ENCODE measurements around the gene CLDND1. TPM values are rescaled to one million over a fixed set of nuclear protein-coding genes. Genes with fewer than 3 reads are reported as not detected.

Gene CLDND1
- total and polyA plus RNA-seq, 2 of the 13 experiments (the other 11 are each of a cell fraction or from before 2014, with no cell fraction given), result 50.8 to 121 TPM

DNA sequence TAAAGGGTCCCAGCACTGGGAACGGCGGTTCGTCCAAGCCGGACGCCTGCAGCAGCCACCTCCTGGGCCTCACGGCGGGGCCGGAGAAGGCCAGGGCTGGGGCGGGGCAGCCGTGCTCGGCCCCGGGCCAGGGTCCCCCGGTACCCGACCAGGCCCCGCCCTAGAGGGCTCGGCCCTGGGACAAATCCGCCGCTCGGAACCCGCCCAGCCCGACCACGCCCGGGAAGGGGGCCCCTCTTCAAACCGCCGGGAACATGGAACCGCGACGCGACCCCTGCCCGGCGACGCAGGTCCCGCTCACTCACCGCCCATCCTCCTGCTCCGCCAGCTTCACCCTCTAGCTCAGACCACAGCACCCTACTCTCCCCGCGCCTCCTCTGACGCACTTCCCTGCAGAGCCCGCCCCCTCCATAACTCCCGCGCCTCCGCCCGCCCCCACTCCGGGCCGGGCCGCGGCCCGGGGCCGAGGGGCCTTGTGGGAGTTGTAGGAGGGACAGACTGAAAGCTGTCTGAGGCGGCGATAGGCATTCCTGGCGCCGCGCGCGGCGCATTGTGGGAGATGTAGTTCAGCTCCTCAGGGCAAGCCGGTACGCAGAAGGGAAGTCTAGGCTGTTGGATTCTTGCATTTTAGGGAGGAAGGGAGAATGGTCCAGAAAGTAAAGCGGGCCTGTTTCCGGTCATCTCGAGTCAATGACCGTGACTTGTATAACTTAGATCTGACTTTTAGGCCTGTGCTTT is at the start of gene CLDND1 (continued):
- TF ChIP-seq ZNF256 (CRISPR knock-in tag; conservative IDR thresholded peaks at IDR 0.05) (no peak), MYC (CRISPR knock-in tag; IDR thresholded peaks at IDR 0.05; ENCODE audit: borderline replicate concordance) (peak; percentile 41; the same call in 1 of the 2 replicates), ZNF549 (CRISPR knock-in tag; IDR thresholded peaks at IDR 0.05) (no peak), KDM3A (CRISPR knock-in tag; IDR thresholded peaks at IDR 0.05; ENCODE audit: low read depth) (peak; percentile 47; the same call in 1 of the 2 replicates), ZNF230 (CRISPR knock-in tag; IDR thresholded peaks at IDR 0.05) (no peak), MATR3 (CRISPR knock-in tag; IDR thresholded peaks at IDR 0.05) (no peak), NBN (conservative IDR thresholded peaks at IDR 0.05) (no peak), MBD4 (IDR thresholded peaks at IDR 0.05; ENCODE audit: borderline replicate concordance, low read length) (no peak), ZFP82 (CRISPR knock-in tag; IDR thresholded peaks at IDR 0.05; ENCODE audit: borderline replicate concordance) (peak; percentile 83; the same call in 1 of the 2 replicates), SPEN (CRISPR knock-in tag; IDR thresholded peaks at IDR 0.05; ENCODE audit: low read depth) (peak; percentile 90), SMAD9 (CRISPR knock-in tag; IDR thresholded peaks at IDR 0.05) (no peak), ZNF530 (CRISPR knock-in tag; IDR thresholded peaks at IDR 0.05; ENCODE audit: low read depth) (no peak), ZKSCAN1 (IDR thresholded peaks at IDR 0.05; ENCODE audit: low read length) (no peak), ZNF329 (CRISPR knock-in tag; IDR thresholded peaks at IDR 0.05; ENCODE audit: low read depth) (no peak; the same call in 1 of the 2 replicates), FOSL2 (CRISPR knock-in tag; IDR thresholded peaks at IDR 0.05) (no peak), RXRB (CRISPR knock-in tag; IDR thresholded peaks at IDR 0.05; ENCODE audit: borderline replicate concordance) (0 out of 2 replicates have a peak, but pooled peaks have one; percentile 19)
- TF ChIP-seq, protein P1, sequence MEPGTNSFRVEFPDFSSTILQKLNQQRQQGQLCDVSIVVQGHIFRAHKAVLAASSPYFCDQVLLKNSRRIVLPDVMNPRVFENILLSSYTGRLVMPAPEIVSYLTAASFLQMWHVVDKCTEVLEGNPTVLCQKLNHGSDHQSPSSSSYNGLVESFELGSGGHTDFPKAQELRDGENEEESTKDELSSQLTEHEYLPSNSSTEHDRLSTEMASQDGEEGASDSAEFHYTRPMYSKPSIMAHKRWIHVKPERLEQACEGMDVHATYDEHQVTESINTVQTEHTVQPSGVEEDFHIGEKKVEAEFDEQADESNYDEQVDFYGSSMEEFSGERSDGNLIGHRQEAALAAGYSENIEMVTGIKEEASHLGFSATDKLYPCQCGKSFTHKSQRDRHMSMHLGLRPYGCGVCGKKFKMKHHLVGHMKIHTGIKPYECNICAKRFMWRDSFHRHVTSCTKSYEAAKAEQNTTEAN (CRISPR knock-in tag; conservative IDR thresholded peaks at IDR 0.05), result no peak
- TF ChIP-seq, protein P2, sequence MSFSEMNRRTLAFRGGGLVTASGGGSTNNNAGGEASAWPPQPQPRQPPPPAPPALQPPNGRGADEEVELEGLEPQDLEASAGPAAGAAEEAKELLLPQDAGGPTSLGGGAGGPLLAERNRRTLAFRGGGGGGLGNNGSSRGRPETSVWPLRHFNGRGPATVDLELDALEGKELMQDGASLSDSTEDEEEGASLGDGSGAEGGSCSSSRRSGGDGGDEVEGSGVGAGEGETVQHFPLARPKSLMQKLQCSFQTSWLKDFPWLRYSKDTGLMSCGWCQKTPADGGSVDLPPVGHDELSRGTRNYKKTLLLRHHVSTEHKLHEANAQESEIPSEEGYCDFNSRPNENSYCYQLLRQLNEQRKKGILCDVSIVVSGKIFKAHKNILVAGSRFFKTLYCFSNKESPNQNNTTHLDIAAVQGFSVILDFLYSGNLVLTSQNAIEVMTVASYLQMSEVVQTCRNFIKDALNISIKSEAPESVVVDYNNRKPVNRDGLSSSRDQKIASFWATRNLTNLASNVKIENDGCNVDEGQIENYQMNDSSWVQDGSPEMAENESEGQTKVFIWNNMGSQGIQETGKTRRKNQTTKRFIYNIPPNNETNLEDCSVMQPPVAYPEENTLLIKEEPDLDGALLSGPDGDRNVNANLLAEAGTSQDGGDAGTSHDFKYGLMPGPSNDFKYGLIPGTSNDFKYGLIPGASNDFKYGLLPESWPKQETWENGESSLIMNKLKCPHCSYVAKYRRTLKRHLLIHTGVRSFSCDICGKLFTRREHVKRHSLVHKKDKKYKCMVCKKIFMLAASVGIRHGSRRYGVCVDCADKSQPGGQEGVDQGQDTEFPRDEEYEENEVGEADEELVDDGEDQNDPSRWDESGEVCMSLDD (CRISPR knock-in tag; IDR thresholded peaks at IDR 0.05; ENCODE audit: borderline replicate concordance), result peak; percentile 54; the same call in 1 of the 2 replicates
- TF ChIP-seq, protein P3, sequence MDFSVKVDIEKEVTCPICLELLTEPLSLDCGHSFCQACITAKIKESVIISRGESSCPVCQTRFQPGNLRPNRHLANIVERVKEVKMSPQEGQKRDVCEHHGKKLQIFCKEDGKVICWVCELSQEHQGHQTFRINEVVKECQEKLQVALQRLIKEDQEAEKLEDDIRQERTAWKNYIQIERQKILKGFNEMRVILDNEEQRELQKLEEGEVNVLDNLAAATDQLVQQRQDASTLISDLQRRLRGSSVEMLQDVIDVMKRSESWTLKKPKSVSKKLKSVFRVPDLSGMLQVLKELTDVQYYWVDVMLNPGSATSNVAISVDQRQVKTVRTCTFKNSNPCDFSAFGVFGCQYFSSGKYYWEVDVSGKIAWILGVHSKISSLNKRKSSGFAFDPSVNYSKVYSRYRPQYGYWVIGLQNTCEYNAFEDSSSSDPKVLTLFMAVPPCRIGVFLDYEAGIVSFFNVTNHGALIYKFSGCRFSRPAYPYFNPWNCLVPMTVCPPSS (IDR thresholded peaks at IDR 0.05), result no peak
- TF ChIP-seq, protein P4, sequence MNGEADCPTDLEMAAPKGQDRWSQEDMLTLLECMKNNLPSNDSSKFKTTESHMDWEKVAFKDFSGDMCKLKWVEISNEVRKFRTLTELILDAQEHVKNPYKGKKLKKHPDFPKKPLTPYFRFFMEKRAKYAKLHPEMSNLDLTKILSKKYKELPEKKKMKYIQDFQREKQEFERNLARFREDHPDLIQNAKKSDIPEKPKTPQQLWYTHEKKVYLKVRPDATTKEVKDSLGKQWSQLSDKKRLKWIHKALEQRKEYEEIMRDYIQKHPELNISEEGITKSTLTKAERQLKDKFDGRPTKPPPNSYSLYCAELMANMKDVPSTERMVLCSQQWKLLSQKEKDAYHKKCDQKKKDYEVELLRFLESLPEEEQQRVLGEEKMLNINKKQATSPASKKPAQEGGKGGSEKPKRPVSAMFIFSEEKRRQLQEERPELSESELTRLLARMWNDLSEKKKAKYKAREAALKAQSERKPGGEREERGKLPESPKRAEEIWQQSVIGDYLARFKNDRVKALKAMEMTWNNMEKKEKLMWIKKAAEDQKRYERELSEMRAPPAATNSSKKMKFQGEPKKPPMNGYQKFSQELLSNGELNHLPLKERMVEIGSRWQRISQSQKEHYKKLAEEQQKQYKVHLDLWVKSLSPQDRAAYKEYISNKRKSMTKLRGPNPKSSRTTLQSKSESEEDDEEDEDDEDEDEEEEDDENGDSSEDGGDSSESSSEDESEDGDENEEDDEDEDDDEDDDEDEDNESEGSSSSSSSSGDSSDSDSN (CRISPR knock-in tag; IDR thresholded peaks at IDR 0.05), result peak; percentile 86
- TF ChIP-seq, protein P5, sequence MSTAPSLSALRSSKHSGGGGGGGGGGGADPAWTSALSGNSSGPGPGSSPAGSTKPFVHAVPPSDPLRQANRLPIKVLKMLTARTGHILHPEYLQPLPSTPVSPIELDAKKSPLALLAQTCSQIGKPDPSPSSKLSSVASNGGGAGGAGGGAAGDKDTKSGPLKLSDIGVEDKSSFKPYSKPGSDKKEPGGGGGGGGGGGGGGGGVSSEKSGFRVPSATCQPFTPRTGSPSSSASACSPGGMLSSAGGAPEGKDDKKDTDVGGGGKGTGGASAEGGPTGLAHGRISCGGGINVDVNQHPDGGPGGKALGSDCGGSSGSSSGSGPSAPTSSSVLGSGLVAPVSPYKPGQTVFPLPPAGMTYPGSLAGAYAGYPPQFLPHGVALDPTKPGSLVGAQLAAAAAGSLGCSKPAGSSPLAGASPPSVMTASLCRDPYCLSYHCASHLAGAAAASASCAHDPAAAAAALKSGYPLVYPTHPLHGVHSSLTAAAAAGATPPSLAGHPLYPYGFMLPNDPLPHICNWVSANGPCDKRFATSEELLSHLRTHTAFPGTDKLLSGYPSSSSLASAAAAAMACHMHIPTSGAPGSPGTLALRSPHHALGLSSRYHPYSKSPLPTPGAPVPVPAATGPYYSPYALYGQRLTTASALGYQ (CRISPR knock-in tag; IDR thresholded peaks at IDR 0.05), result no peak

All from HepG2 (cell line).